ENCODE data around the gene CD37. TPM values are rescaled to one million over a fixed set of nuclear protein-coding genes. Genes with fewer than 3 reads are reported as not detected.

CD37 gene
- total RNA-seq, 1 donor from 2014 or later, result not detected

GRCh38 chr19:49342291-49342721, 7.1 kb downstream of the CD37 start:
- TF ChIP-seq CTCF (IDR thresholded peaks at IDR 0.05; ENCODE audit: insufficient read depth, low read length, severe bottlenecking), result no peak
- no peak for FAIRE-seq
- no peak for DNase-seq (ENCODE audit: low read depth)
- peaks cover 11% of the 10 kb centered on the region for H3K36me3 ChIP-seq (ENCODE audit: control insufficient read depth, insufficient read depth, low read length)
- H3K27me3 ChIP-seq (ENCODE audit: control insufficient read depth, insufficient read depth, low read length), result peaks cover 2% of the 10 kb centered on the region
- H3K4me3 ChIP-seq (ENCODE audit: low read depth, low read length), result no peak overlapping the region

- H3K36me3 ChIP-seq (ENCODE audit: control insufficient read depth, insufficient read depth, low read length), result peaks cover 12% of the 10 kb centered on the region
- FAIRE-seq, result no peak
Measured at GRCh38 chr19:49343123-49343522, 7.9 kb downstream of the CD37 start.

DNA sequence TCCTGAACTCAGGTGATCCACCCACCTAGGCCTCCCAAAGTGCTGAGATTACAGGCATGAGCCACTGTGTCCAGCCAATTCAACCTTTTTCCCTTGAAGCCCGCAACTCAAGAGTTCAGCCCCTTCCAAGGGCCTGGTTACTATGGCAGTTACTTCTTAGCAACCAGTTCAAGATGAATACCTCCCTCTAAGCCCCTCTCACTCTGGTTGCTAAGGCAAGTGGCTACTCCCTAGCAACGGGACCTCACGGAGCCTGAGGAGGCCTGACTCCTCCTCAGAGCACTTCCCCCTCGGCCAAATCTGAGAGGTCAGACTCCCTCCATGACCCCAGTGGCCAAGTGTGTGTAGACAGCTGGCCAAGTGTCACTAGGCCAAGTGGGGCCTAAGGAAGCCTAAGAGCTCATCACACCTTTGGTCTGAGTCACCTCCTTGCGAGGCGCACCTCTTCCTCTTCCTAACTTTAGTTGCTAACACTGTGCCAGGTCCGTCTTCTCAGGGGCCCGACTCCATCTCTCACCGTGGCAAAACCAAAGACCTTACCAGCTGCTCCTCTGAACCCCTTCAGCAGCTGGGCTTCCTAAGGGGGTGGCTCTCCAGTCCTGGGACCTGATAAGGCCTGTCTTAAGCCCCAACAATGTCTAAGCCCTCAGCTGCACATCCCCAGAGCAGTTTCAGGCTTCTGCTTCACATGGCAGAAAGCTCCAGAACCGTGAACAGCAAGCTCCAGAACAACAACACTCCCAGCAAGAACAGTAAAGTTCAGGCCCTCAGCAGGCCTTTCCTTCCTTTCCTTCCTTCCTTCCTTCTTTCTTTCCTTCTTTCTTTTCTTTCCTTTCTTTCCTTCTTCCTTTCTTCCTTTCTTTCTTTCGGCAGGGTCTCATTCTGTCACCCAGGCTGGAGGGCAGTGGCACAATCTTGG, 9.6 kb downstream of the CD37 start:
- no peak for FAIRE-seq
- TF ChIP-seq CTCF (IDR thresholded peaks at IDR 0.05; ENCODE audit: insufficient read depth, low read length, severe bottlenecking), result no peak
- peaks cover 12% of the 10 kb centered on the region for H3K36me3 ChIP-seq (ENCODE audit: control insufficient read depth, insufficient read depth, low read length)

More at GRCh38 chr19:49343123-49343522, 7.9 kb downstream of the CD37 start:
- DNase-seq (ENCODE audit: low read depth), result no peak
- TF ChIP-seq CTCF (IDR thresholded peaks at IDR 0.05; ENCODE audit: insufficient read depth, low read length, severe bottlenecking), result no peak
- Histone ChIP-seq H3K4me3 (ENCODE audit: low read depth, low read length) (no peak overlapping the region), H3K27me3 (ENCODE audit: control insufficient read depth, insufficient read depth, low read length) (no peaks in the 10 kb centered on the region)

DNA sequence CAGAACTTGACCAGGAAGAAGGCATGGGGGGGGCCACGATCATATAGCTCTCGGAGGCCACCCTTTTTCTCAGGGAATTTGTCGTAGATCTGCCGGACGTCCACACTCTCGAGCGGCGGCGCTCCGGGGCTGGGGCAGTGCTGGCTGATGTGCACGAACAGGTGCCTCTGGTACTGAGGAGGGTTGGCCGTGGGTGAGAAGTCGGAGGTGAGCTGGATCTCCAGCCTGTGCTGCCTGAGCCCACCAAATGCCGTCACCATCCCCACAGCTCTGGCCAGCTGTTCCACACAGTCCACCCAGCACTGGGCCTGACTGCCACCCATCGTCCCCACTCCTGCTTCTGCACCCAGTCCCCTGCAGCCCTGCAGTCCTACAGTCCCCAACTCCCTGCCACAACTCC, 12.0 kb downstream of the CD37 start:
- FAIRE-seq (no peak), DNase-seq (ENCODE audit: low read depth) (no peak)
- H3K4me3 ChIP-seq (ENCODE audit: low read depth, low read length), result no peak overlapping the region
- peaks cover 13% of the 10 kb centered on the region for H3K36me3 ChIP-seq (ENCODE audit: control insufficient read depth, insufficient read depth, low read length)
- TF ChIP-seq CTCF (IDR thresholded peaks at IDR 0.05; ENCODE audit: insufficient read depth, low read length, severe bottlenecking), result no peak
- H3K27me3 ChIP-seq (ENCODE audit: control insufficient read depth, insufficient read depth, low read length), result no peaks in the 10 kb centered on the region

More for the DNA sequence above, 9.6 kb downstream of the CD37 start:
- DNase-seq (ENCODE audit: low read depth), result no peak
- Histone ChIP-seq H3K4me3 (ENCODE audit: low read depth, low read length) (no peak overlapping the region), H3K27me3 (ENCODE audit: control insufficient read depth, insufficient read depth, low read length) (no peaks in the 10 kb centered on the region)

GRCh38 chr19:49347835-49348234, 12.6 kb downstream of the CD37 start:
- no peak for FAIRE-seq
- no peak for TF ChIP-seq CTCF (IDR thresholded peaks at IDR 0.05; ENCODE audit: insufficient read depth, low read length, severe bottlenecking)
- Histone ChIP-seq H3K27me3 (ENCODE audit: control insufficient read depth, insufficient read depth, low read length) (no peaks in the 10 kb centered on the region), H3K36me3 (ENCODE audit: control insufficient read depth, insufficient read depth, low read length) (peaks cover 9% of the 10 kb centered on the region), H3K4me3 (ENCODE audit: low read depth, low read length) (no peak overlapping the region)
- peak; percentile 73 for DNase-seq (ENCODE audit: low read depth)

All from bronchial epithelial cell (primary cell).